Keratinocyte (primary cell): ENCODE measurements around the gene ELL.

Experiments
- CTCF ChIP-seq, 3 experiments: IDR thresholded peaks in 1 of 3; conservative IDR thresholded peaks in 1 of 3; optimal IDR thresholded peaks in 1 of 3; 2 replicates in 2 of 3; 3 replicates in 1 of 3; pipeline versions ENCODE3 to v1.5.1; 2011; ENCODE audit warnings: low read length in 3 of 3, mild to moderate bottlenecking in 3 of 3, moderate library complexity in 2 of 3, control low read depth in 1 of 3, inconsistent platforms in 1 of 3; ENCODE audit not compliant: insufficient read depth in 2 of 3; ENCODE audit errors: extremely low read depth in 1 of 3
- EZH2 ChIP-seq: IDR thresholded peaks from one replicate; pipeline ENCODE4 v1.6.1; 2012; ENCODE audit warnings: inconsistent platforms, mild to moderate bottlenecking, low read length, moderate library complexity

- TF ChIP-seq EZH2 = no peak
- no peak for TF ChIP-seq CTCF (optimal IDR thresholded peaks at IDR 0.05 in 1 of 3, IDR thresholded peaks at IDR 0.05 in 1 of 3, conservative IDR thresholded peaks at IDR 0.05 in 1 of 3; ENCODE audit: extremely low read depth in 1 of 3, insufficient read depth in 2 of 3, low read length in 3 of 3)
Observed at GRCh38 chr19:18473003-18473705, 48.7 kb downstream of the ELL start.
